GM12878 (cell line): ENCODE measurements around the gene AJM1.

Experiments
- BHLHE40 ChIP-seq, 2 experiments: fragments of 450-650 bp in 1 of 2; IDR thresholded peaks; 2 replicates each; pipeline ENCODE4 v1.6.1; 2011 to 2017; ENCODE audit warnings: low read depth in 2 of 2, borderline replicate concordance in 1 of 2, improper control_type of control experiment in 1 of 2, low read length in 1 of 2, mild to moderate bottlenecking in 1 of 2
- CREB1 ChIP-seq: IDR thresholded peaks from 2 replicates; pipeline ENCODE4 v1.6.1; 2012; ENCODE audit warnings: low read depth, mild to moderate bottlenecking, inconsistent platforms
- CREM ChIP-seq: IDR thresholded peaks from 2 replicates; pipeline ENCODE4 v1.6.1; 2014; ENCODE audit warnings: antibody characterized with exemption, low read depth
- CTCF ChIP-seq, 3 experiments: IDR thresholded peaks in 2 of 3; conservative IDR thresholded peaks in 1 of 3; 2 replicates each; pipeline ENCODE4 v1.5.1; 2011; ENCODE audit warnings: low read depth in 3 of 3, low read length in 3 of 3, mild to moderate bottlenecking in 3 of 3, control low read depth in 2 of 3, moderate library complexity in 2 of 3, inconsistent platforms in 1 of 3, mixed read lengths in 1 of 3; ENCODE audit not compliant: control insufficient read depth in 2 of 3, insufficient read depth in 1 of 3; ENCODE audit errors: extremely low read depth in 1 of 3
- FOXK2 ChIP-seq: fragments of 450-650 bp; IDR thresholded peaks from 2 replicates; pipeline ENCODE4 v1.6.1; 2017; ENCODE audit warnings: mild to moderate bottlenecking, moderate library complexity
- HDGF ChIP-seq: fragments of 450-650 bp; IDR thresholded peaks from 2 replicates; pipeline ENCODE4 v1.6.1; 2016; ENCODE audit warnings: antibody characterized with exemption
- MTA3 ChIP-seq: IDR thresholded peaks from 2 replicates; pipeline ENCODE4 v1.6.1; 2012; ENCODE audit warnings: low read length, inconsistent platforms, borderline replicate concordance
- SREBF2 ChIP-seq: IDR thresholded peaks from 2 replicates; pipeline ENCODE4 v1.6.1; 2012; ENCODE audit warnings: mild to moderate bottlenecking, low read length
- TF ChIP-seq, protein P1 (sequence below): IDR thresholded peaks from 2 replicates; pipeline ENCODE4 v1.6.1; 2011; ENCODE audit warnings: borderline replicate concordance, low read depth, mild to moderate bottlenecking, moderate library complexity, mixed read lengths, low read length; ENCODE audit not compliant: insufficient read depth; ENCODE audit errors: extremely low read length
- TF ChIP-seq, protein P2 (sequence below): IDR thresholded peaks from 2 replicates; pipeline ENCODE4 v1.6.1; 2012; ENCODE audit warnings: low read depth, low read length, improper control_type of control experiment
- TF ChIP-seq, protein P3 (sequence below): IDR thresholded peaks from 2 replicates; pipeline ENCODE4 v1.6.1; 2011; ENCODE audit warnings: low read depth, low read length, improper control_type of control experiment, borderline replicate concordance

- no peak for TF ChIP-seq CTCF (IDR thresholded peaks at IDR 0.05 in 2 of 3, conservative IDR thresholded peaks at IDR 0.05 in 1 of 3; ENCODE audit: control insufficient read depth in 2 of 3, extremely low read depth in 1 of 3, insufficient read depth in 1 of 3, low read depth in 3 of 3, low read length in 3 of 3)
- no peak for TF ChIP-seq BHLHE40 (IDR thresholded peaks at IDR 0.05; ENCODE audit: borderline replicate concordance in 1 of 2, low read depth in 2 of 2, low read length in 1 of 2)
- no peak for TF ChIP-seq FOXK2
- no peak for TF ChIP-seq CREB1
- TF ChIP-seq, protein P1, sequence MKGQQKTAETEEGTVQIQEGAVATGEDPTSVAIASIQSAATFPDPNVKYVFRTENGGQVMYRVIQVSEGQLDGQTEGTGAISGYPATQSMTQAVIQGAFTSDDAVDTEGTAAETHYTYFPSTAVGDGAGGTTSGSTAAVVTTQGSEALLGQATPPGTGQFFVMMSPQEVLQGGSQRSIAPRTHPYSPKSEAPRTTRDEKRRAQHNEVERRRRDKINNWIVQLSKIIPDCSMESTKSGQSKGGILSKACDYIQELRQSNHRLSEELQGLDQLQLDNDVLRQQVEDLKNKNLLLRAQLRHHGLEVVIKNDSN: no peak
- TF ChIP-seq, protein P2, sequence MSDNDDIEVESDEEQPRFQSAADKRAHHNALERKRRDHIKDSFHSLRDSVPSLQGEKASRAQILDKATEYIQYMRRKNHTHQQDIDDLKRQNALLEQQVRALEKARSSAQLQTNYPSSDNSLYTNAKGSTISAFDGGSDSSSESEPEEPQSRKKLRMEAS: no peak
- no peak for TF ChIP-seq CREM
- TF ChIP-seq, protein P3, sequence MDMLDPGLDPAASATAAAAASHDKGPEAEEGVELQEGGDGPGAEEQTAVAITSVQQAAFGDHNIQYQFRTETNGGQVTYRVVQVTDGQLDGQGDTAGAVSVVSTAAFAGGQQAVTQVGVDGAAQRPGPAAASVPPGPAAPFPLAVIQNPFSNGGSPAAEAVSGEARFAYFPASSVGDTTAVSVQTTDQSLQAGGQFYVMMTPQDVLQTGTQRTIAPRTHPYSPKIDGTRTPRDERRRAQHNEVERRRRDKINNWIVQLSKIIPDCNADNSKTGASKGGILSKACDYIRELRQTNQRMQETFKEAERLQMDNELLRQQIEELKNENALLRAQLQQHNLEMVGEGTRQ: no peak
- TF ChIP-seq SREBF2: no peak
- TF ChIP-seq HDGF: no peak
- TF ChIP-seq MTA3: no peak
Observed at GRCh38 chr9:136803551-136804508, 38.4 kb upstream of the AJM1 start.
